ENCODE data around the gene CCL5.

DNA sequence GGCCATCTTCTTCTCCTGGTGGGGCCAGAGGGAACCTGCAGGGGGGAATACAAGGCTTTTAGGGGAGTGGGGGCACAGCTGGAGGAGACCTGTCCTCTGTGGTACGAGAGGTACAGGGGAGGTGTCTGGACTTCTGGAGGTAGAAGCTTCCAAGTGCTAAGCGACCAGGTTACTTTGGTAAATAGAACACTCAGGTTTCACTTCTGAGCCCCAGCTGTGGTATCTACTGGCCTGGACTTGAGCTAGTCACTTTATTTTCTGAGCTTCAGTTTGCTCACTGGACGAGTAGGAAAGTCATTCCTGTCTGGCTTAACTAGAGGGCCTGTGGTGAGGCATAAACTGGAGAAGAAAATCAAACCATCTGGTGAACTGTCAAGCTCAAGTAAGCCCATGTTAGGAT, 11.4 kb downstream of the CCL5 start, which contains the start of gene HEATR9:
- TF ChIP-seq, protein P1, sequence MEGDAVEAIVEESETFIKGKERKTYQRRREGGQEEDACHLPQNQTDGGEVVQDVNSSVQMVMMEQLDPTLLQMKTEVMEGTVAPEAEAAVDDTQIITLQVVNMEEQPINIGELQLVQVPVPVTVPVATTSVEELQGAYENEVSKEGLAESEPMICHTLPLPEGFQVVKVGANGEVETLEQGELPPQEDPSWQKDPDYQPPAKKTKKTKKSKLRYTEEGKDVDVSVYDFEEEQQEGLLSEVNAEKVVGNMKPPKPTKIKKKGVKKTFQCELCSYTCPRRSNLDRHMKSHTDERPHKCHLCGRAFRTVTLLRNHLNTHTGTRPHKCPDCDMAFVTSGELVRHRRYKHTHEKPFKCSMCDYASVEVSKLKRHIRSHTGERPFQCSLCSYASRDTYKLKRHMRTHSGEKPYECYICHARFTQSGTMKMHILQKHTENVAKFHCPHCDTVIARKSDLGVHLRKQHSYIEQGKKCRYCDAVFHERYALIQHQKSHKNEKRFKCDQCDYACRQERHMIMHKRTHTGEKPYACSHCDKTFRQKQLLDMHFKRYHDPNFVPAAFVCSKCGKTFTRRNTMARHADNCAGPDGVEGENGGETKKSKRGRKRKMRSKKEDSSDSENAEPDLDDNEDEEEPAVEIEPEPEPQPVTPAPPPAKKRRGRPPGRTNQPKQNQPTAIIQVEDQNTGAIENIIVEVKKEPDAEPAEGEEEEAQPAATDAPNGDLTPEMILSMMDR (IDR thresholded peaks at IDR 0.05) = no peak
- TF ChIP-seq EZH2 (IDR thresholded peaks at IDR 0.05; ENCODE audit: borderline replicate concordance, insufficient read depth, low read depth, low read length, poor library complexity, severe bottlenecking) = no peak

All from B cell (primary cell).